ENCODE data around the gene ZCCHC2.

DNA sequence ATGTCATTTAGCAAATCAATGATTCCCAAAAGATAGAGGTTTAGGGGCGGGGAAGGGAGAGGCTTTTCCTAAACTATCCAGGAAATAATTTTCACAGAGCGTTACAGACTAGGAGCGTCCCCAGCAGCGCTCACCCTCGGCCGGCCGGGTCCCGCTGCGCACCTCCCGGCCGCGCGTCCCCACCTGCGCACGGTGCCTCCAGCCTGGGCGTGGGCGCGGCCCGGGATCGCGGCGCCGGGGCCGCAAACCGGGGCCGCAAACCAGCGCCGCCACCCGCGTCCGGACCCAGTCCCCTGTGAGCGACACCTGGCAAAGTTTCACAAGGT, 684 bp upstream of the ZCCHC2 start:
- TF ChIP-seq, protein P1, sequence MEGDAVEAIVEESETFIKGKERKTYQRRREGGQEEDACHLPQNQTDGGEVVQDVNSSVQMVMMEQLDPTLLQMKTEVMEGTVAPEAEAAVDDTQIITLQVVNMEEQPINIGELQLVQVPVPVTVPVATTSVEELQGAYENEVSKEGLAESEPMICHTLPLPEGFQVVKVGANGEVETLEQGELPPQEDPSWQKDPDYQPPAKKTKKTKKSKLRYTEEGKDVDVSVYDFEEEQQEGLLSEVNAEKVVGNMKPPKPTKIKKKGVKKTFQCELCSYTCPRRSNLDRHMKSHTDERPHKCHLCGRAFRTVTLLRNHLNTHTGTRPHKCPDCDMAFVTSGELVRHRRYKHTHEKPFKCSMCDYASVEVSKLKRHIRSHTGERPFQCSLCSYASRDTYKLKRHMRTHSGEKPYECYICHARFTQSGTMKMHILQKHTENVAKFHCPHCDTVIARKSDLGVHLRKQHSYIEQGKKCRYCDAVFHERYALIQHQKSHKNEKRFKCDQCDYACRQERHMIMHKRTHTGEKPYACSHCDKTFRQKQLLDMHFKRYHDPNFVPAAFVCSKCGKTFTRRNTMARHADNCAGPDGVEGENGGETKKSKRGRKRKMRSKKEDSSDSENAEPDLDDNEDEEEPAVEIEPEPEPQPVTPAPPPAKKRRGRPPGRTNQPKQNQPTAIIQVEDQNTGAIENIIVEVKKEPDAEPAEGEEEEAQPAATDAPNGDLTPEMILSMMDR (IDR thresholded peaks at IDR 0.05; ENCODE audit: low read depth, low read length, poor library complexity, severe bottlenecking) = no peak
- no peak for TF ChIP-seq EZH2phosphoT487 (IDR thresholded peaks at IDR 0.05; ENCODE audit: borderline replicate concordance, low read length)
